Measurements from ENCODE around the gene IL21.

DNA sequence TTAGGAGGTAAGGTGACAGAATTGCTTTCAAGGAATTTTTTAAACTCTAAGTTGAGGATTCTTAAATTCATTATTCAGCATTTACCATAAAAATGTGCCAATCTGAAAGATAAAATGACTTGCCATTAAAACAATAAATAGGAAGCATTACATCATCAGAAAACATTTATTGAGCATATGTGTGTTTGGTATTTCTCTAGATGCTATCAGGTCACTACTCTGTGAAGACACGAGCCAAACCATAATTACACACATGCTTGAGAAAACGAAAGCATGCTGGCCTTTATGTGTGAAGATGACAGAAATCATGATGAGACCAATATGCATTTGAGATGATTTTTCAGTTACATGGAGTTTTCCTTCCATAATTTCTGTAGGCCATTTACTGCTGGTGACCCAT, 12.3 kb upstream of the IL21 start:
- TF ChIP-seq, protein P1, sequence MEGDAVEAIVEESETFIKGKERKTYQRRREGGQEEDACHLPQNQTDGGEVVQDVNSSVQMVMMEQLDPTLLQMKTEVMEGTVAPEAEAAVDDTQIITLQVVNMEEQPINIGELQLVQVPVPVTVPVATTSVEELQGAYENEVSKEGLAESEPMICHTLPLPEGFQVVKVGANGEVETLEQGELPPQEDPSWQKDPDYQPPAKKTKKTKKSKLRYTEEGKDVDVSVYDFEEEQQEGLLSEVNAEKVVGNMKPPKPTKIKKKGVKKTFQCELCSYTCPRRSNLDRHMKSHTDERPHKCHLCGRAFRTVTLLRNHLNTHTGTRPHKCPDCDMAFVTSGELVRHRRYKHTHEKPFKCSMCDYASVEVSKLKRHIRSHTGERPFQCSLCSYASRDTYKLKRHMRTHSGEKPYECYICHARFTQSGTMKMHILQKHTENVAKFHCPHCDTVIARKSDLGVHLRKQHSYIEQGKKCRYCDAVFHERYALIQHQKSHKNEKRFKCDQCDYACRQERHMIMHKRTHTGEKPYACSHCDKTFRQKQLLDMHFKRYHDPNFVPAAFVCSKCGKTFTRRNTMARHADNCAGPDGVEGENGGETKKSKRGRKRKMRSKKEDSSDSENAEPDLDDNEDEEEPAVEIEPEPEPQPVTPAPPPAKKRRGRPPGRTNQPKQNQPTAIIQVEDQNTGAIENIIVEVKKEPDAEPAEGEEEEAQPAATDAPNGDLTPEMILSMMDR (IDR thresholded peaks at IDR 0.05): no peak
- TF ChIP-seq POLR2AphosphoS5 (IDR thresholded peaks at IDR 0.05; ENCODE audit: insufficient read depth in 1 of 2, low read depth in 1 of 2): no peak

All from vagina (tissue), 2 donors.